HepG2 (cell line): ENCODE results near the gene CDH13. TPM values are rescaled to one million over a fixed set of nuclear protein-coding genes. Genes with fewer than 3 reads are reported as not detected.

Source experiments
- ATAC-seq: fragments of 200-7000 bp; cut with Tn5 transposase; 3 replicates; pipeline ENCODE4 v1.9.1; 2020; ENCODE audit warnings: mild to moderate bottlenecking, moderate library complexity
- BruUV-seq: library from RNA; stranded (reverse); fragments of 400-500 nt; replicated peaks from 2 replicates; lab custom pipeline; 2021; lab: Mats Ljungman, UMichigan
- CTCF ChIA-PET: fragments of 300-600 bp; formaldehyde crosslinking; extraction: SDS; loops from one replicate; lab custom pipeline; 2021; ENCODE audit warnings: low total read pairs, inconsistent platforms, low intra/inter-chr PET ratio; lab: Yijun Ruan, JAX
- POLR2A ChIA-PET: fragments of 350-600 bp; sonication (Branson Sonifier 250); formaldehyde crosslinking; loops from one replicate; lab custom pipeline; 2020; ENCODE audit warnings: antibody characterized with exemption, inconsistent platforms; lab: Yijun Ruan, JAX
- DNase-seq: peaks from one replicate; pipeline ENCODE4 v3.0.0-alpha.2; 2015; ENCODE audit warnings: low spot score
- FAIRE-seq: peaks from 3 replicates; lab custom pipeline; 2011; peaks lifted over from hg19 to GRCh38; lab: Jason Lieb, UNC
- H2AFZ ChIP-seq: one replicate; pipeline ENCODE4 v1.6.1; 2011; ENCODE audit warnings: low read length, inconsistent platforms
- H3K27ac ChIP-seq: fragments of 300-600 bp; 3 replicates; pipeline ENCODE4 v1.8.0; 2011; ENCODE audit warnings: mixed run types, mild to moderate bottlenecking, mixed read lengths, low read length, inconsistent platforms; ENCODE audit not compliant: insufficient read depth; ENCODE audit errors: extremely low read length
- H3K27me3 ChIP-seq, 2 experiments: fragments of 200-600 bp in 1 of 2; 2 replicates in 1 of 2; 3 replicates in 1 of 2; pipeline versions ENCODE4 v1.6.0 to v1.8.0; 2011; ENCODE audit warnings: low read length in 2 of 2, mild to moderate bottlenecking in 2 of 2, moderate library complexity in 2 of 2, inconsistent platforms in 1 of 2; ENCODE audit not compliant: insufficient read depth in 2 of 2, control insufficient read depth in 1 of 2
- H3K36me3 ChIP-seq, 2 experiments: fragments of 200-600 bp in 1 of 2; replicated peaks in 1 of 2; 2 replicates in 1 of 2; 3 replicates in 1 of 2; pipeline versions ENCODE4 v1.5.1 to v1.8.0; 2011; ENCODE audit warnings: low read length in 2 of 2, inconsistent platforms in 1 of 2; ENCODE audit not compliant: insufficient read depth in 2 of 2, control insufficient read depth in 1 of 2
- H3K4me1 ChIP-seq: 2 replicates; pipeline ENCODE4 v1.5.1; 2012; ENCODE audit warnings: low read length, inconsistent platforms; ENCODE audit not compliant: insufficient read depth
- H3K4me2 ChIP-seq: 2 replicates; pipeline ENCODE4 v1.6.0; 2011; ENCODE audit warnings: low read depth, low read length, inconsistent platforms
- H3K4me3 ChIP-seq, 3 experiments: fragments of 200-600 bp in 1 of 3; sonication (generic), shearing (Covaris generic) in 1 of 3; replicated peaks in 1 of 3; 2 replicates each; pipeline ENCODE4 v1.5.1; 2011 to 2016; ENCODE audit warnings: low read length in 3 of 3, inconsistent platforms in 2 of 3, low read depth in 2 of 3, mild to moderate bottlenecking in 2 of 3, control low read depth in 1 of 3, mixed read lengths in 1 of 3; ENCODE audit not compliant: insufficient read depth in 1 of 3
- H3K79me2 ChIP-seq: one replicate; pipeline ENCODE4 v1.6.1; 2011; ENCODE audit warnings: low read length, inconsistent platforms; ENCODE audit not compliant: insufficient read depth
- H3K9ac ChIP-seq: 2 replicates; pipeline ENCODE4 v1.6.0; 2011; ENCODE audit warnings: mild to moderate bottlenecking, low read depth, low read length, inconsistent platforms; ENCODE audit not compliant: insufficient read depth
- H3K9me3 ChIP-seq: 2 replicates; pipeline ENCODE4 v1.5.1; 2012; ENCODE audit warnings: mild to moderate bottlenecking, low read length
- H4K20me1 ChIP-seq: 2 replicates; pipeline ENCODE4 v1.6.0; 2011; ENCODE audit warnings: inconsistent platforms, mild to moderate bottlenecking, low read length, moderate library complexity; ENCODE audit not compliant: insufficient read depth
- ATF7 ChIP-seq, 2 experiments: fragments of 450-650 bp in 1 of 2; sonication (generic) in 1 of 2; formaldehyde crosslinking in 1 of 2; IDR thresholded peaks; 2 replicates each; pipeline versions ENCODE4 v1.4.0 to v1.6.1; 2016 to 2020; ENCODE audit warnings: antibody characterized with exemption in 1 of 2, mild to moderate bottlenecking in 1 of 2, missing genetic modification reagents in 1 of 2
- HDAC1 ChIP-seq: sonication (generic); formaldehyde crosslinking; IDR thresholded peaks from 2 replicates; pipeline ENCODE4 v1.5.1; 2020; ENCODE audit warnings: mild to moderate bottlenecking, missing genetic modification reagents
- HIC2 ChIP-seq: sonication (generic); formaldehyde crosslinking; IDR thresholded peaks from 2 replicates; pipeline ENCODE4 v1.9.0; 2022; ENCODE audit warnings: low read depth, missing genetic modification reagents
- MAFF ChIP-seq: IDR thresholded peaks from 2 replicates; pipeline ENCODE4 v1.6.1; 2011; ENCODE audit warnings: low read depth, low read length, improper control_type of control experiment
- MAFK ChIP-seq, 2 experiments: IDR thresholded peaks in 1 of 2; conservative IDR thresholded peaks in 1 of 2; 2 replicates each; pipeline ENCODE4 v1.6.1; 2011; ENCODE audit warnings: improper control_type of control experiment in 2 of 2, low read length in 2 of 2
- MYPOP ChIP-seq: sonication (generic); formaldehyde crosslinking; IDR thresholded peaks from 2 replicates; pipeline ENCODE4 v1.8.1; 2023; ENCODE audit warnings: mild to moderate bottlenecking, moderate library complexity, missing genetic modification reagents
- PHF20 ChIP-seq: sonication (generic); formaldehyde crosslinking; IDR thresholded peaks from 2 replicates; pipeline ENCODE4 v1.5.0; 2020; ENCODE audit warnings: mild to moderate bottlenecking, missing genetic modification reagents
- PITX1 ChIP-seq: sonication (generic); formaldehyde crosslinking; IDR thresholded peaks from 2 replicates; pipeline ENCODE4 v1.5.1; 2020; ENCODE audit warnings: mild to moderate bottlenecking, missing genetic modification reagents
- POLR2A ChIP-seq, 2 experiments: IDR thresholded peaks; 2 replicates each; pipeline ENCODE4 v1.6.1; 2011; ENCODE audit warnings: low read depth in 2 of 2, low read length in 2 of 2, mild to moderate bottlenecking in 1 of 2, moderate library complexity in 1 of 2; ENCODE audit not compliant: insufficient read depth in 1 of 2
- REXO4 ChIP-seq: sonication (generic); formaldehyde crosslinking; IDR thresholded peaks from 2 replicates; pipeline ENCODE4 v1.8.0; 2022; ENCODE audit warnings: missing genetic modification reagents, mild to moderate bottlenecking, borderline replicate concordance
- SETDB1 ChIP-seq: sonication (generic); formaldehyde crosslinking; IDR thresholded peaks from 2 replicates; pipeline ENCODE4 v1.5.1; 2020; ENCODE audit warnings: missing genetic modification reagents, mild to moderate bottlenecking, borderline replicate concordance
- ZFY ChIP-seq: sonication (generic); formaldehyde crosslinking; IDR thresholded peaks from 2 replicates; pipeline ENCODE4 v1.4.0; 2020; ENCODE audit warnings: missing genetic modification reagents
- ZGPAT ChIP-seq: IDR thresholded peaks from 2 replicates; pipeline ENCODE4 v1.6.1; 2016; ENCODE audit warnings: mild to moderate bottlenecking
- ZNF34 ChIP-seq: sonication (generic); formaldehyde crosslinking; IDR thresholded peaks from 2 replicates; pipeline ENCODE4 v1.4.0; 2020; ENCODE audit warnings: mild to moderate bottlenecking, missing genetic modification reagents, borderline replicate concordance
- ZNF614 ChIP-seq: IDR thresholded peaks from 2 replicates; pipeline ENCODE4 v1.6.1; 2018; ENCODE audit warnings: missing biosample characterization, missing genetic modification reagents, inconsistent platforms, borderline replicate concordance
- ZNF772 ChIP-seq: sonication (generic); formaldehyde crosslinking; IDR thresholded peaks from 2 replicates; pipeline ENCODE4 v1.5.0; 2020; ENCODE audit warnings: mild to moderate bottlenecking, missing genetic modification reagents
- ZNF773 ChIP-seq: sonication (generic); formaldehyde crosslinking; IDR thresholded peaks from 2 replicates; pipeline ENCODE4 v1.4.0; 2020; ENCODE audit warnings: missing genetic modification reagents, borderline replicate concordance
- WGBS: methylation state at CpG from one replicate; pipeline ENCODE4 v1.1.6; 2017; ENCODE audit warnings: low lambda C conversion rate; 5-methylcytosine and 5-hydroxymethylcytosine counted together
- in situ Hi-C: cut with HindIII; loops from 2 replicates; pipeline ENCODE4 v1.10.0; 2017; ENCODE audit warnings: low pct_unique_long_range_greater_than_20kb; ENCODE audit not compliant: extremely low pct_ligation_motif_present
- intact Hi-C: fragments of 100-400 bp; cut with micrococcal nuclease; formaldehyde crosslinking; loops from one replicate; pipeline ENCODE4 v1.10.0; 2022; ENCODE audit not compliant: unreplicated experiment
- polyA plus RNA-seq, 8 experiments: library from polyadenylated mRNA; depleted of rRNA in 3 of 8; stranded (reverse) in 7 of 8; unstranded in 1 of 8; fragments of >200 nt; fragmentation: Illumina TruSeq in 4 of 8; extraction: Trizol in 4 of 8; gene quantifications; 2 replicates each; pipeline versions ENCODE4 v1.2.1 to v1.2.3, GENCODE V29; 2011 to 2016; ENCODE audit warnings: low read depth in 4 of 8, missing spikeins in 1 of 8, mixed read lengths in 1 of 8; ENCODE audit not compliant: insufficient read depth in 1 of 8
- total RNA-seq, 5 experiments: library from RNA; depleted of rRNA; stranded (reverse); fragments of >200 nt; fragmentation: Illumina TruSeq; extraction: Trizol; gene quantifications; 2 replicates each; pipeline ENCODE4 v1.2.3, GENCODE V29; 2016; ENCODE audit warnings: low read depth in 1 of 5

CDH13 gene
- total and polyA plus RNA-seq, 2 of the 13 experiments (the other 11 are each of a cell fraction or from before 2014, with no cell fraction given): not detected

GRCh38 chr16:83630979-83631378 is 1004.2 kb downstream of the CDH13 start (continued):
- no peak for TF ChIP-seq PITX1 (CRISPR knock-in tag)
- TF ChIP-seq HDAC1: no peak

GRCh38 chr16:83633286-83633685 is 1006.5 kb downstream of the CDH13 start:
- H3K36me3 ChIP-seq: no peaks in the 10 kb centered on the region
- H3K4me2 ChIP-seq: no peak overlapping the region
- BruUV-seq: no TSS peak
- no peak overlapping the region for H2AFZ ChIP-seq
- no peak for DNase-seq
- ATAC-seq: no peak
- H3K9ac ChIP-seq: no peak overlapping the region
- peaks cover 0 to 22% of the 10 kb centered on the region in 2 experiments; a peak in 1 of 5 replicates for H3K27me3 ChIP-seq
- no peaks in the 10 kb centered on the region for H3K9me3 ChIP-seq
- H3K79me2 ChIP-seq: no peaks in the 10 kb centered on the region
- in situ Hi-C loops (no loop called here), intact Hi-C loops (no loop called here)
- WGBS: 41% methylated on average over 9 of the region's 9 CpGs
- no peak for FAIRE-seq
- no peaks in the 10 kb centered on the region for H4K20me1 ChIP-seq
- H3K4me3 ChIP-seq: no peak overlapping the region
- no peak overlapping the region for H3K27ac ChIP-seq
- TF ChIP-seq MAFF (peak; percentile 99), ZNF773 (CRISPR knock-in tag) (no peak), REXO4 (no peak), PHF20 (no peak), ZGPAT (CRISPR knock-in tag) (no peak), ZNF34 (CRISPR knock-in tag) (no peak), POLR2A (IDR thresholded peaks at IDR 0.05; ENCODE audit: insufficient read depth in 1 of 2, low read depth in 2 of 2, low read length in 2 of 2) (no peak), SETDB1 (CRISPR knock-in tag) (no peak), ZFY (CRISPR knock-in tag) (no peak), MYPOP (CRISPR knock-in tag) (no peak), ATF7 (IDR thresholded peaks at IDR 0.05) (no peak), ATF7 (CRISPR knock-in tag; IDR thresholded peaks at IDR 0.05) (no peak), MAFK (conservative IDR thresholded peaks at IDR 0.05 in 1 of 2, IDR thresholded peaks at IDR 0.05 in 1 of 2; ENCODE audit: low read length in 2 of 2) (peak; percentile 99 to 100), HIC2 (CRISPR knock-in tag) (no peak), ZNF614 (CRISPR knock-in tag) (no peak), ZNF772 (CRISPR knock-in tag) (no peak)
- H3K4me1 ChIP-seq: no peaks in the 10 kb centered on the region
- ChIA-PET POLR2A (no interaction called here), CTCF (no interaction called here)
